ENCODE results near the gene ASAP3.

Gene ASAP3

GRCh38 chr1:23438545-23438944 is 45.4 kb downstream of the ASAP3 start:
- no peak overlapping the region for H3K27ac ChIP-seq (ENCODE audit: low read depth in 2 of 2, low read length in 2 of 2)
- H3K4me1 ChIP-seq (ENCODE audit: control insufficient read depth in 2 of 2, insufficient read depth in 2 of 2, low read length in 2 of 2) = peaks cover 6 to 16% of the 10 kb centered on the region in 2 donors
- H3K36me3 ChIP-seq (ENCODE audit: control insufficient read depth in 2 of 2, insufficient read depth in 2 of 2, low read length in 2 of 2) = peaks cover 0 to 14% of the 10 kb centered on the region in 2 donors
- H3K4me3 ChIP-seq (ENCODE audit: low read length in 2 of 2) = no peak overlapping the region
- no peaks in the 10 kb centered on the region for H3K27me3 ChIP-seq (ENCODE audit: control insufficient read depth in 2 of 2, insufficient read depth in 2 of 2, low read length in 2 of 2)
- H3K9ac ChIP-seq (ENCODE audit: low read depth in 1 of 2, low read length in 2 of 2) = no peak overlapping the region
- no peaks in the 10 kb centered on the region for H3K9me3 ChIP-seq (ENCODE audit: control insufficient read depth in 2 of 2, low read length in 2 of 2)

GRCh38 chr1:23437355-23437664 is 46.7 kb downstream of the ASAP3 start:
- Histone ChIP-seq H3K4me1 (ENCODE audit: control insufficient read depth in 2 of 2, insufficient read depth in 2 of 2, low read length in 2 of 2) (peaks cover 6 to 16% of the 10 kb centered on the region in 2 donors), H3K36me3 (ENCODE audit: control insufficient read depth in 2 of 2, insufficient read depth in 2 of 2, low read length in 2 of 2) (peaks cover 9 to 21% of the 10 kb centered on the region in 2 donors), H3K4me3 (ENCODE audit: low read length in 2 of 2) (no peak overlapping the region), H3K9me3 (ENCODE audit: control insufficient read depth in 2 of 2, low read length in 2 of 2) (no peaks in the 10 kb centered on the region), H3K27ac (ENCODE audit: low read depth in 2 of 2, low read length in 2 of 2) (peak overlapping the region; percentile 90), H3K9ac (ENCODE audit: low read depth in 1 of 2, low read length in 2 of 2) (peak overlapping the region in 1 of 2 donors; percentile 36), H3K27me3 (ENCODE audit: control insufficient read depth in 2 of 2, insufficient read depth in 2 of 2, low read length in 2 of 2) (no peaks in the 10 kb centered on the region)

GRCh38 chr1:23436520-23437354 is 47.2 kb downstream of the ASAP3 start:
- peaks cover 11 to 18% of the 10 kb centered on the region in 2 donors for H3K36me3 ChIP-seq (ENCODE audit: control insufficient read depth in 2 of 2, insufficient read depth in 2 of 2, low read length in 2 of 2)
- H3K9ac ChIP-seq (ENCODE audit: low read depth in 1 of 2, low read length in 2 of 2) = peak overlapping the region; percentile 41 to 60
- H3K4me3 ChIP-seq (ENCODE audit: low read length in 2 of 2) = peak overlapping the region; percentile 31 to 46
- peaks cover 6 to 16% of the 10 kb centered on the region in 2 donors for H3K4me1 ChIP-seq (ENCODE audit: control insufficient read depth in 2 of 2, insufficient read depth in 2 of 2, low read length in 2 of 2)
- no peaks in the 10 kb centered on the region for H3K27me3 ChIP-seq (ENCODE audit: control insufficient read depth in 2 of 2, insufficient read depth in 2 of 2, low read length in 2 of 2)
- peak overlapping the region; percentile 90 for H3K27ac ChIP-seq (ENCODE audit: low read depth in 2 of 2, low read length in 2 of 2)
- no peaks in the 10 kb centered on the region for H3K9me3 ChIP-seq (ENCODE audit: control insufficient read depth in 2 of 2, low read length in 2 of 2)

- Histone ChIP-seq H3K36me3 (ENCODE audit: control insufficient read depth in 2 of 2, insufficient read depth in 2 of 2, low read length in 2 of 2) (peaks cover 25 to 29% of the 10 kb centered on the region in 2 donors), H3K9ac (ENCODE audit: low read depth in 1 of 2, low read length in 2 of 2) (no peak overlapping the region), H3K9me3 (ENCODE audit: control insufficient read depth in 2 of 2, low read length in 2 of 2) (no peaks in the 10 kb centered on the region)
These were observed 49.7 kb downstream of the ASAP3 start for GRCh38 chr1:23434260-23434775.

GRCh38 chr1:23433122-23433521 is 50.9 kb downstream of the ASAP3 start:
- H3K36me3 ChIP-seq (ENCODE audit: control insufficient read depth in 2 of 2, insufficient read depth in 2 of 2, low read length in 2 of 2) = peaks cover 25 to 35% of the 10 kb centered on the region in 2 donors
- H3K27me3 ChIP-seq (ENCODE audit: control insufficient read depth in 2 of 2, insufficient read depth in 2 of 2, low read length in 2 of 2) = no peaks in the 10 kb centered on the region

More at GRCh38 chr1:23434260-23434775, 49.7 kb downstream of the ASAP3 start:
- no peaks in the 10 kb centered on the region for H3K27me3 ChIP-seq (ENCODE audit: control insufficient read depth in 2 of 2, insufficient read depth in 2 of 2, low read length in 2 of 2)
- H3K27ac ChIP-seq (ENCODE audit: low read depth in 2 of 2, low read length in 2 of 2) = no peak overlapping the region
- peaks cover 6 to 16% of the 10 kb centered on the region in 2 donors for H3K4me1 ChIP-seq (ENCODE audit: control insufficient read depth in 2 of 2, insufficient read depth in 2 of 2, low read length in 2 of 2)
- H3K4me3 ChIP-seq (ENCODE audit: low read length in 2 of 2) = no peak overlapping the region

GRCh38 chr1:23431431-23431830 is 52.5 kb downstream of the ASAP3 start:
- Histone ChIP-seq H3K4me1 (ENCODE audit: control insufficient read depth in 2 of 2, insufficient read depth in 2 of 2, low read length in 2 of 2) (peaks cover 10 to 14% of the 10 kb centered on the region in 2 donors), H3K27ac (ENCODE audit: low read depth in 2 of 2, low read length in 2 of 2) (no peak overlapping the region), H3K4me3 (ENCODE audit: low read length in 2 of 2) (no peak overlapping the region), H3K9me3 (ENCODE audit: control insufficient read depth in 2 of 2, low read length in 2 of 2) (no peaks in the 10 kb centered on the region), H3K9ac (ENCODE audit: low read depth in 1 of 2, low read length in 2 of 2) (no peak overlapping the region), H3K27me3 (ENCODE audit: control insufficient read depth in 2 of 2, insufficient read depth in 2 of 2, low read length in 2 of 2) (no peaks in the 10 kb centered on the region), H3K36me3 (ENCODE audit: control insufficient read depth in 2 of 2, insufficient read depth in 2 of 2, low read length in 2 of 2) (peaks cover 25 to 35% of the 10 kb centered on the region in 2 donors)

More at GRCh38 chr1:23433122-23433521, 50.9 kb downstream of the ASAP3 start:
- no peak overlapping the region for H3K27ac ChIP-seq (ENCODE audit: low read depth in 2 of 2, low read length in 2 of 2)
- H3K4me1 ChIP-seq (ENCODE audit: control insufficient read depth in 2 of 2, insufficient read depth in 2 of 2, low read length in 2 of 2) = peaks cover 6 to 16% of the 10 kb centered on the region in 2 donors
- no peak overlapping the region for H3K4me3 ChIP-seq (ENCODE audit: low read length in 2 of 2)
- no peak overlapping the region for H3K9ac ChIP-seq (ENCODE audit: low read depth in 1 of 2, low read length in 2 of 2)
- no peaks in the 10 kb centered on the region for H3K9me3 ChIP-seq (ENCODE audit: control insufficient read depth in 2 of 2, low read length in 2 of 2)

DNA sequence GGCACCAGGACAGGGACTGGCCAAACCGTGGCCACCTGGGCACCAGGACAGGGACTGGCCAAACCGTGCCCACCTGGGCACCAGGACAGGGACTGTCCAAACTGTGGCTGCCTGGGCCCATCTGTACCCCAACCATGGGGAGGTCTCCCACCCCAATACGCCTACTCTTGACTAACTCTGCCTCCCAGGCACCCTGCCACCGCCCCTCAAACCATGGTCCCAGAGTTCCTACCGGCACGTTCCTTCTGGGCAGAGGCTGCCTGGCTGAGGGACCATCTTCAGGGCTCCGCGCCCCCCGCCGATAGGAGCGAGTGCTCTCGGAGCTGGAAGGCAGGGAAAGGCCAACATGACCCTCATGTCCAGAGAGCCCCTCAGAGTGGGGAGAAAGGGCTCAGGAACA is 53.2 kb downstream of the ASAP3 start:
- Histone ChIP-seq H3K9me3 (ENCODE audit: control insufficient read depth in 2 of 2, low read length in 2 of 2) (no peaks in the 10 kb centered on the region), H3K36me3 (ENCODE audit: control insufficient read depth in 2 of 2, insufficient read depth in 2 of 2, low read length in 2 of 2) (peaks cover 25 to 35% of the 10 kb centered on the region in 2 donors), H3K9ac (ENCODE audit: low read depth in 1 of 2, low read length in 2 of 2) (no peak overlapping the region), H3K4me1 (ENCODE audit: control insufficient read depth in 2 of 2, insufficient read depth in 2 of 2, low read length in 2 of 2) (peaks cover 8 to 16% of the 10 kb centered on the region in 2 donors), H3K27ac (ENCODE audit: low read depth in 2 of 2, low read length in 2 of 2) (no peak overlapping the region), H3K4me3 (ENCODE audit: low read length in 2 of 2) (no peak overlapping the region), H3K27me3 (ENCODE audit: control insufficient read depth in 2 of 2, insufficient read depth in 2 of 2, low read length in 2 of 2) (no peaks in the 10 kb centered on the region)

DNA sequence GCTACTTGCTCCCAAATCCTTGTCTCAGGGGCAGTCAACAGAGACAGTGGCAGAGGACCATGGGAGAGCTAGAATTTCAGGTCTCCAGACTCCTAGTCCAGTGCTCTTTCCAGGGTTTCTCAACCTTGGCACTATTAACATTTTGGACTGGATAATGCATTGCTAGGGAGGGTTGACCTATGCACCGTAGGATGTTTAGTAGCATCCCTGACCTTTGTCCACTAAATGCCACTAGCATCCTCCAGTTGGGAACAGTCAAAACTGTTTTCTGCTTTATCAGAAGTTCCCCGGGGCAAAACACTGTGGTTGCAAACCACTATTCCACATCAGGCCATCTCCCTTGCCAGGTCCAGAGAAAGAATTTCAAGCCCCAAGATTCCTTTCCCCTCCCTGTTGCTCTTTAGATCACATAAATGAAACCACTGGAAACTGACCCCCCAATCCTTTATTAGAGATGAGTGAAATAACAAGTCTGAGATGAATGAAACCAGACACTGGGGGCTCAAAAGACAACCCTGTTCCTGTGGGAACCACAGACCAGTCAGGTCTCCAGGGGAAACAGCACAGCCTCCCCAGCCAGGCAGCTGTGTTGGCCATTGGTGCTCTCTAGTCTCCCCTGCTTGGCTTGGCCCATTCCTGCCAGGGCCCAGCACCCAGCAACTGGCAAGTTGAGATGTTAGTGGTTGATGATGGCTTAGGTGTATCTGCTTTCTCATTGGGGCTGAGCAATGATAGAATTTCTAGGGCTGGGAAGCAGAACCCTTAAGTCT is 55.7 kb downstream of the ASAP3 start:
- Histone ChIP-seq H3K9me3 (ENCODE audit: control insufficient read depth in 2 of 2, low read length in 2 of 2) (no peaks in the 10 kb centered on the region), H3K27me3 (ENCODE audit: control insufficient read depth in 2 of 2, insufficient read depth in 2 of 2, low read length in 2 of 2) (no peaks in the 10 kb centered on the region), H3K27ac (ENCODE audit: low read depth in 2 of 2, low read length in 2 of 2) (no peak overlapping the region), H3K4me1 (ENCODE audit: control insufficient read depth in 2 of 2, insufficient read depth in 2 of 2, low read length in 2 of 2) (peaks cover 13 to 17% of the 10 kb centered on the region in 2 donors), H3K9ac (ENCODE audit: low read depth in 1 of 2, low read length in 2 of 2) (no peak overlapping the region), H3K36me3 (ENCODE audit: control insufficient read depth in 2 of 2, insufficient read depth in 2 of 2, low read length in 2 of 2) (peaks cover 18 to 34% of the 10 kb centered on the region in 2 donors), H3K4me3 (ENCODE audit: low read length in 2 of 2) (no peak overlapping the region)

GRCh38 chr1:23427550-23427949 is 56.4 kb downstream of the ASAP3 start:
- H3K36me3 ChIP-seq (ENCODE audit: control insufficient read depth in 2 of 2, insufficient read depth in 2 of 2, low read length in 2 of 2) = peaks cover 11 to 28% of the 10 kb centered on the region in 2 donors
- no peaks in the 10 kb centered on the region for H3K27me3 ChIP-seq (ENCODE audit: control insufficient read depth in 2 of 2, insufficient read depth in 2 of 2, low read length in 2 of 2)
- peaks cover 21 to 25% of the 10 kb centered on the region in 2 donors for H3K4me1 ChIP-seq (ENCODE audit: control insufficient read depth in 2 of 2, insufficient read depth in 2 of 2, low read length in 2 of 2)
- no peak overlapping the region for H3K4me3 ChIP-seq (ENCODE audit: low read length in 2 of 2)
- H3K9ac ChIP-seq (ENCODE audit: low read depth in 1 of 2, low read length in 2 of 2) = no peak overlapping the region
- H3K9me3 ChIP-seq (ENCODE audit: control insufficient read depth in 2 of 2, low read length in 2 of 2) = no peaks in the 10 kb centered on the region
- H3K27ac ChIP-seq (ENCODE audit: low read depth in 2 of 2, low read length in 2 of 2) = no peak overlapping the region

- Histone ChIP-seq H3K9me3 (ENCODE audit: control insufficient read depth in 2 of 2, low read length in 2 of 2) (no peaks in the 10 kb centered on the region), H3K27me3 (ENCODE audit: control insufficient read depth in 2 of 2, insufficient read depth in 2 of 2, low read length in 2 of 2) (no peaks in the 10 kb centered on the region), H3K4me1 (ENCODE audit: control insufficient read depth in 2 of 2, insufficient read depth in 2 of 2, low read length in 2 of 2) (peaks cover 28 to 32% of the 10 kb centered on the region in 2 donors), H3K4me3 (ENCODE audit: low read length in 2 of 2) (no peak overlapping the region), H3K9ac (ENCODE audit: low read depth in 1 of 2, low read length in 2 of 2) (no peak overlapping the region), H3K36me3 (ENCODE audit: control insufficient read depth in 2 of 2, insufficient read depth in 2 of 2, low read length in 2 of 2) (peaks cover 11 to 24% of the 10 kb centered on the region in 2 donors), H3K27ac (ENCODE audit: low read depth in 2 of 2, low read length in 2 of 2) (peak overlapping the region in 1 of 2 donors; percentile 56)
These were observed 57.2 kb downstream of the ASAP3 start for GRCh38 chr1:23426828-23427227.
